CD14-positive monocyte (primary cell): Measurements from ENCODE around the gene TPMT. TPM values are rescaled to one million over a fixed set of nuclear protein-coding genes. Genes with fewer than 3 reads are reported as not detected.

ENCODE experiments used
- DNase-seq, 3 donors: peaks; one replicate each; pipeline ENCODE4 v3.0.0-alpha.2; 2011 to 2022
- H2AFZ ChIP-seq: 2 replicates; pipeline ENCODE4 v1.6.0; 2012; ENCODE audit warnings: mild to moderate bottlenecking, low read depth, low read length, inconsistent platforms; ENCODE audit not compliant: insufficient read depth, poor library complexity, severe bottlenecking
- H3K27ac ChIP-seq, 2 donors: 1 replicate in 1 of 2; 2 replicates in 1 of 2; pipeline ENCODE4 v1.5.1; 2012 to 2013; ENCODE audit warnings: low read length in 2 of 2, control low read depth in 1 of 2, inconsistent platforms in 1 of 2, low read depth in 1 of 2, mild to moderate bottlenecking in 1 of 2
- H3K27me3 ChIP-seq, 2 donors: one replicate each; pipeline versions ENCODE4 v1.6.0 to v1.6.1; 2011 to 2013; ENCODE audit warnings: low read length in 2 of 2; ENCODE audit not compliant: control insufficient read depth in 2 of 2, insufficient read depth in 2 of 2
- H3K36me3 ChIP-seq, 2 donors: replicated peaks in 1 of 2; 1 replicate in 1 of 2; 2 replicates in 1 of 2; pipeline versions ENCODE4 v1.5.1 to v1.6.1; 2012 to 2013; ENCODE audit warnings: low read length in 2 of 2, control low read depth in 1 of 2, inconsistent platforms in 1 of 2, mild to moderate bottlenecking in 1 of 2; ENCODE audit not compliant: insufficient read depth in 2 of 2, control insufficient read depth in 1 of 2
- H3K4me1 ChIP-seq, 2 donors: 1 replicate in 1 of 2; 2 replicates in 1 of 2; pipeline versions ENCODE4 v1.5.1 to v1.6.1; 2012 to 2013; ENCODE audit warnings: low read length in 2 of 2, control low read depth in 1 of 2, inconsistent platforms in 1 of 2, mild to moderate bottlenecking in 1 of 2, moderate library complexity in 1 of 2; ENCODE audit not compliant: insufficient read depth in 2 of 2, control insufficient read depth in 1 of 2
- H3K4me2 ChIP-seq: replicated peaks from 2 replicates; pipeline ENCODE3; 2012; ENCODE audit warnings: low read length, moderate library complexity, mild to moderate bottlenecking; ENCODE audit not compliant: poor library complexity, severe bottlenecking; ENCODE audit errors: extremely low read depth
- H3K4me3 ChIP-seq, 3 experiments: fragments of 200-600 bp in 1 of 3; sonication (generic) in 1 of 3; replicated peaks in 1 of 3; 1 replicate in 2 of 3; 2 replicates in 1 of 3; pipeline ENCODE4 v1.5.1; 2011 to 2013; ENCODE audit warnings: low read length in 3 of 3, mild to moderate bottlenecking in 3 of 3, control low read depth in 2 of 3, low read depth in 2 of 3, inconsistent platforms in 1 of 3, moderate library complexity in 1 of 3
- H3K79me2 ChIP-seq: 2 replicates; pipeline ENCODE4 v1.6.0; 2012; ENCODE audit warnings: mild to moderate bottlenecking, control low read depth, inconsistent platforms, low read length, moderate library complexity; ENCODE audit not compliant: insufficient read depth
- H3K9ac ChIP-seq: 2 replicates; pipeline ENCODE4 v1.6.0; 2017; ENCODE audit warnings: low read length, mild to moderate bottlenecking; ENCODE audit not compliant: insufficient read depth, poor library complexity, severe bottlenecking
- H3K9me3 ChIP-seq, 2 donors: replicated peaks in 1 of 2; 1 replicate in 1 of 2; 2 replicates in 1 of 2; pipeline versions ENCODE4 v1.5.1 to v1.6.1; 2012 to 2013; ENCODE audit warnings: low read length in 2 of 2, control low read depth in 1 of 2; ENCODE audit not compliant: control insufficient read depth in 1 of 2, insufficient read depth in 1 of 2
- H4K20me1 ChIP-seq: 2 replicates; pipeline ENCODE4 v1.6.0; 2012; ENCODE audit warnings: mild to moderate bottlenecking, low read length, control low read depth, moderate library complexity; ENCODE audit not compliant: insufficient read depth
- H3K27ac Mint-ChIP-seq, 7 donors: one replicate each; pipeline ENCODE4 v1.8.0; 2020; ENCODE audit warnings: mild to moderate bottlenecking in 7 of 7, mixed read lengths in 7 of 7, moderate library complexity in 6 of 7, inconsistent platforms in 2 of 7
- H3K27me3 Mint-ChIP-seq, 3 donors: one replicate each; pipeline ENCODE4 v1.8.0; 2021 to 2022; ENCODE audit warnings: low read depth in 3 of 3, mild to moderate bottlenecking in 3 of 3, mixed read lengths in 3 of 3, moderate library complexity in 3 of 3, inconsistent platforms in 1 of 3
- H3K36me3 Mint-ChIP-seq, 2 donors: one replicate each; pipeline ENCODE4 v1.8.0; 2020; ENCODE audit warnings: mixed read lengths in 2 of 2, inconsistent platforms in 1 of 2, mild to moderate bottlenecking in 1 of 2
- H3K4me1 Mint-ChIP-seq: one replicate; pipeline ENCODE4 v1.8.0; 2020; ENCODE audit warnings: mild to moderate bottlenecking, mixed read lengths
- H3K4me3 Mint-ChIP-seq, 2 donors: one replicate each; pipeline ENCODE4 v1.8.0; 2020; ENCODE audit warnings: mild to moderate bottlenecking in 2 of 2, mixed read lengths in 2 of 2, moderate library complexity in 1 of 2
- H3K9me3 Mint-ChIP-seq, 7 donors: one replicate each; pipeline ENCODE4 v1.8.0; 2020 to 2022; ENCODE audit warnings: mixed read lengths in 7 of 7, mild to moderate bottlenecking in 6 of 7, moderate library complexity in 6 of 7, inconsistent platforms in 2 of 7
- CTCF ChIP-seq: fragments of 200-600 bp; IDR thresholded peaks from one replicate; pipeline ENCODE4 v1.8.0; 2022; ENCODE audit warnings: antibody characterized with exemption, mild to moderate bottlenecking
- WGBS: methylation state at CpG from one replicate; pipeline ENCODE4 v1.1.5; 2013; ENCODE audit warnings: missing lambda C conversion rate; ENCODE audit not compliant: insufficient coverage; 5-methylcytosine and 5-hydroxymethylcytosine counted together
- intact Hi-C, 2 donors: fragments of 100-400 bp; cut with micrococcal nuclease; formaldehyde crosslinking; loops; one replicate each; pipeline versions ENCODE4 v1.15.0 to v1.15.1; 2023
- polyA plus RNA-seq, 3 donors: library from polyadenylated mRNA; depleted of rRNA in 1 of 3; unstranded in 2 of 3; stranded (reverse) in 1 of 3; fragments of 300-500 nt in 2 of 3; fragments of >200 nt in 1 of 3; fragmentation: Illumina TruSeq in 2 of 3; gene quantifications; 1 replicate in 2 of 3; 2 replicates in 1 of 3; pipeline ENCODE4 v1.2.3, GENCODE V29; 2012 to 2021

TPMT gene
- polyA plus RNA-seq, 3 donors: 10.5 to 33.1 (median 27.5) TPM

GRCh38 chr6:18101873-18102272 lies 53.0 kb downstream of the TPMT start:
- Histone ChIP-seq H3K9me3 (peaks cover 0 to 5% of the 10 kb centered on the region in 2 donors), H3K36me3 (no peaks in the 10 kb centered on the region), H3K27me3 (no peaks in the 10 kb centered on the region), H3K79me2 (no peaks in the 10 kb centered on the region), H3K4me1 (no peaks in the 10 kb centered on the region), H3K27ac (no peak overlapping the region), H3K9ac (no peak overlapping the region), H3K4me3 (no peak overlapping the region), H2AFZ (no peak overlapping the region), H3K4me2 (no peak overlapping the region), H4K20me1 (no peaks in the 10 kb centered on the region)
- Mint-ChIP-seq H3K27ac (peak overlapping the region in 2 of 7 donors; percentile 17 to 41), H3K36me3 (peaks cover 0 to under 1% of the 10 kb centered on the region in 2 donors), H3K4me1 (no peaks in the 10 kb centered on the region), H3K9me3 (peaks cover under 1 to 19% (median 12%) of the 10 kb centered on the region in 7 donors), H3K27me3 (peaks cover 0 to 3% (median 3%) of the 10 kb centered on the region in 3 donors), H3K4me3 (no peak overlapping the region)
- intact Hi-C loops: no loop called here
- no peak for TF ChIP-seq CTCF
- 83% methylated on average over 1 of the region's 2 CpGs for WGBS
- DNase-seq: no peak

- no CpG with 5 or more reads among the region's 1 CpG for WGBS
- intact Hi-C loops: no loop called here
These were observed 53.6 kb downstream of the TPMT start for GRCh38 chr6:18101271-18101670.

More at GRCh38 chr6:18101271-18101670, 53.6 kb downstream of the TPMT start:
- Histone ChIP-seq H3K9ac (no peak overlapping the region), H4K20me1 (no peaks in the 10 kb centered on the region), H3K27me3 (no peaks in the 10 kb centered on the region), H3K4me2 (no peak overlapping the region), H2AFZ (no peak overlapping the region), H3K27ac (no peak overlapping the region), H3K36me3 (no peaks in the 10 kb centered on the region), H3K79me2 (no peaks in the 10 kb centered on the region), H3K9me3 (no peaks in the 10 kb centered on the region), H3K4me3 (no peak overlapping the region), H3K4me1 (no peaks in the 10 kb centered on the region)
- no peaks in the 10 kb centered on the region for H3K36me3 Mint-ChIP-seq
- no peak for TF ChIP-seq CTCF
- H3K9me3 Mint-ChIP-seq: peaks cover 0 to 14% (median 6%) of the 10 kb centered on the region in 7 donors
- DNase-seq: no peak
- H3K4me3 Mint-ChIP-seq: no peak overlapping the region
- H3K4me1 Mint-ChIP-seq: no peaks in the 10 kb centered on the region
- H3K27me3 Mint-ChIP-seq: peaks cover 0 to 3% (median 3%) of the 10 kb centered on the region in 3 donors
- H3K27ac Mint-ChIP-seq: no peak overlapping the region
